ENCODE measurements around the gene ATAD1.

ATAD1 gene

DNA sequence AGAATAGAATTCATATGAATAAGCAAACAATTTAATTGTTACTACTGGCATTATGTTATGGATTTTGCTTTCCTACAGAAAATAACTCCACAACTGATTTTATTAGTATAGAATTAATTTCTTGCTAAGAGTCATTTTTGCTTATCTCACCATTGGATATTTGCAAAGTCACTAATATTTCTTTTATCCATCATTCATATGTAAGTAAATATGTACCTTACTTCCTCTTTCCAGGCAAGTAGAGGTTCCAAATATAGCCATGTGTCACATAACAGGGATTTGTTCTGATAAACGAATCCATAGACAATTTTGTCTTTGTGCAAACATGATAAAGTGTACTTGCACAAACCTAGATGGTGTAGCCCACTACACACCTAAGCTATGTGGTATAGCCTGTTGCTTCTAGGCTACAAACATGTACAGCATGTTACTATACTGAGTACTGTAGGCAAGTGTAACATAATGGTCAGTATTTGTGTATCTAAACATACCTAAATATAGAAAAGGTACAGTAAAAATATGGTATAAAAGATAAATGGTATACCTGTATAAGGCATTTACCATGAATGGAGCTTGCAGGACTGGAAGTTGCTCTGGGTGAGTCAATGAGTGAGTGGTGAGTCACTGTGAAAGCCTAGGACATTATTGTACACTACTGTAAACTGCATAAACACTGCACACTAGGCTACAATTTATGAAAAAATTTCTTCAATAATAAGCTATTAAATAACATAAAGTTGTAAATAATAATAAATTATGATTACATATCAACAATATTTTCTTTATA is 27.0 kb upstream of the ATAD1 start:
- no peaks in the 10 kb centered on the region for H3K4me1 ChIP-seq (ENCODE audit: insufficient read depth, insufficient read length)
- no peak for DNase-seq (ENCODE audit: low read depth, low spot score)
- no peak overlapping the region for H3K4me3 ChIP-seq (ENCODE audit: insufficient read length, low read depth)

DNA sequence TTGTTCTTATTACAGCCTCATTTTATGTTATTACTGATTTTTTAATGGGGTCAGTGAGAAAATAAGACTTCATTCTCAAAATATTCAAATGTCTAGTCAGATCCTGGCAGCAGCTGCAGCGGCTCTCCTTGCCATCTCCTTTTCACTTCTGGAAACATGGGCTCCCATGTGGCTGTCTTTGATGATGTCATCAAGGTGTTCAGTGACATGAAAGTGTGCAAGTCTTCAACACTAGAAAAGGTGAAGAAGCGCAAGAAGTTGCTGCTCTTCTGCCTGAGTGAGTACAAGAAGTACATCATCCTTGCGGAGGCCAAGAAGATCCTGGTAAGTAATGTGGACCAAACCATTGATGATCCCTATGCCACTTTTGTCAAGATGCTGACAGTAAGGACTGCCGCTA is 25.7 kb upstream of the ATAD1 start:
- no peaks in the 10 kb centered on the region for H3K9me3 ChIP-seq (ENCODE audit: insufficient read depth, low read length)

More for the DNA sequence above, 27.0 kb upstream of the ATAD1 start:
- Histone ChIP-seq H3K9ac (ENCODE audit: insufficient read length, low read depth) (no peak overlapping the region), H3K9me3 (ENCODE audit: insufficient read depth, low read length) (no peaks in the 10 kb centered on the region), H3K36me3 (ENCODE audit: insufficient read depth, insufficient read length, low read length) (no peaks in the 10 kb centered on the region), H3K27me3 (ENCODE audit: insufficient read depth, insufficient read length) (no peaks in the 10 kb centered on the region)
- no peak for TF ChIP-seq YY1 (IDR thresholded peaks at IDR 0.05; ENCODE audit: insufficient read depth, insufficient read length)
- no peak for TF ChIP-seq ZNF274 (IDR thresholded peaks at IDR 0.05; ENCODE audit: low read depth, low read length)
- TF ChIP-seq SUZ12 (IDR thresholded peaks at IDR 0.05; ENCODE audit: extremely low read depth, insufficient read depth, insufficient read length) = no peak

DNA sequence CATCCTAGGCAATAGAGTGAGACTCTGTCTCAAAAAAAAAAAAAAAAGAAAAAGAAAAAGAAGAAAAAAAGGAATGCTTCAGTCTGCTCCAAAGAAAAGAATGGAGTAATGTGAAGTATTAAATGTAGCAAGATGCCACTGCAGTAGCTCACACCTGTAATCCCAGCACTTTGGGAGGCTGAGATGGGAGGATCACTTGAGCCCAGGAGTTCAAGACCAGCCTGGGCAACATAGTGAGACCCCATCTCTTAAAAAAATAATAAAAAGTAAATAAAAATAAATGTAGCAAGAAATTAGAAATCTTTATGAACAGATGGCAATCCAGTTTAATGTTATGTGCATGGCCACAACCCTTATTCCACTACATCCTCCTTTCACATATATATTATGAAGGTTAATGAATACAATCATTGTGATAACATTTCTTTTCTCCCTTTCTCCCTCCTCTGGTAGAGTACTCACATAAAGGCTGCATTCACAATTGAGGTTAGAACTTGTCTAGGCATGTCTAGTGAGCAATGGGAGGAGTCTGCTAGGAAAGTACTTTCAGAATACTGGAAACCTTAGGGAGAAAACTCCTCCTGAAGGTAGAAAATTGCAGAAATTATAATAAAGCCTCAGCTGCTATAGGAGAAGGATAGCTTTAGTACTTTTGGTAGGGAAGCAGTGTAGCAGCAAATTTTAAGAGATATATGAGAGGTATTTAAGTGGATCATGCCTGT is 24.9 kb upstream of the ATAD1 start:
- DNase-seq (ENCODE audit: low read depth, low spot score) = no peak
- no peaks in the 10 kb centered on the region for H3K9me3 ChIP-seq (ENCODE audit: insufficient read depth, low read length)

More for the DNA sequence above, 25.7 kb upstream of the ATAD1 start:
- Histone ChIP-seq H3K9ac (ENCODE audit: insufficient read length, low read depth) (no peak overlapping the region), H3K4me3 (ENCODE audit: insufficient read length, low read depth) (no peak overlapping the region), H3K4me1 (ENCODE audit: insufficient read depth, insufficient read length) (no peaks in the 10 kb centered on the region), H3K27me3 (ENCODE audit: insufficient read depth, insufficient read length) (no peaks in the 10 kb centered on the region), H3K36me3 (ENCODE audit: insufficient read depth, insufficient read length, low read length) (no peaks in the 10 kb centered on the region)
- DNase-seq (ENCODE audit: low read depth, low spot score) = no peak
- TF ChIP-seq ZNF274 (IDR thresholded peaks at IDR 0.05; ENCODE audit: low read depth, low read length) = no peak
- no peak for TF ChIP-seq SUZ12 (IDR thresholded peaks at IDR 0.05; ENCODE audit: extremely low read depth, insufficient read depth, insufficient read length)
- TF ChIP-seq YY1 (IDR thresholded peaks at IDR 0.05; ENCODE audit: insufficient read depth, insufficient read length) = no peak

DNA sequence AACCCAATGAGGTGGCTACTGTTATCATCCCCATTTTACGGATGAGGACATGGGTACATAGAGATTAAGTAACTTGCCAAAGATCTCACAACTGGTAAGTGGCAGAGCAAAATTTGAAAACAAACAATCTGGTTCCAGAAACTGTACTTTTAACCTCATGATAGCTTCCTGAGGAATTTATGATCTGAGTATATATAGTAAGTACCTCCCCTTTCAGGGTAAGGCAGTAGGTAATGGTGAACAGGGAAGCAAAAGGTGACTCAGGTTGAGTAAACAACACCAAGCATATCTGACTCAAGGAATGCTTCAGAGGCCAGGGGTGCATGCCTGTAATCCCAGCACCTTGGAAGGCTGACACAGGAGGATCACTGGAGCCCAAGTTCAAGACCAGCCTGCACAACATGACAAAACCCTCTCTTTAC is 24.2 kb upstream of the ATAD1 start:
- Histone ChIP-seq H3K36me3 (ENCODE audit: insufficient read depth, insufficient read length, low read length) (no peaks in the 10 kb centered on the region), H3K4me1 (ENCODE audit: insufficient read depth, insufficient read length) (no peaks in the 10 kb centered on the region), H3K27me3 (ENCODE audit: insufficient read depth, insufficient read length) (no peaks in the 10 kb centered on the region), H3K9ac (ENCODE audit: insufficient read length, low read depth) (no peak overlapping the region), H3K4me3 (ENCODE audit: insufficient read length, low read depth) (no peak overlapping the region), H3K9me3 (ENCODE audit: insufficient read depth, low read length) (no peaks in the 10 kb centered on the region)
- TF ChIP-seq SUZ12 (IDR thresholded peaks at IDR 0.05; ENCODE audit: extremely low read depth, insufficient read depth, insufficient read length) (no peak), ZNF274 (IDR thresholded peaks at IDR 0.05; ENCODE audit: low read depth, low read length) (no peak)
- no peak for DNase-seq (ENCODE audit: low read depth, low spot score)

More for the DNA sequence above, 24.9 kb upstream of the ATAD1 start:
- Histone ChIP-seq H3K27me3 (ENCODE audit: insufficient read depth, insufficient read length) (no peaks in the 10 kb centered on the region), H3K9ac (ENCODE audit: insufficient read length, low read depth) (no peak overlapping the region), H3K4me1 (ENCODE audit: insufficient read depth, insufficient read length) (no peaks in the 10 kb centered on the region), H3K36me3 (ENCODE audit: insufficient read depth, insufficient read length, low read length) (no peaks in the 10 kb centered on the region), H3K4me3 (ENCODE audit: insufficient read length, low read depth) (no peak overlapping the region)
- TF ChIP-seq SUZ12 (IDR thresholded peaks at IDR 0.05; ENCODE audit: extremely low read depth, insufficient read depth, insufficient read length) = no peak
- TF ChIP-seq ZNF274 (IDR thresholded peaks at IDR 0.05; ENCODE audit: low read depth, low read length) = no peak
- no peak for TF ChIP-seq YY1 (IDR thresholded peaks at IDR 0.05; ENCODE audit: insufficient read depth, insufficient read length)

DNA sequence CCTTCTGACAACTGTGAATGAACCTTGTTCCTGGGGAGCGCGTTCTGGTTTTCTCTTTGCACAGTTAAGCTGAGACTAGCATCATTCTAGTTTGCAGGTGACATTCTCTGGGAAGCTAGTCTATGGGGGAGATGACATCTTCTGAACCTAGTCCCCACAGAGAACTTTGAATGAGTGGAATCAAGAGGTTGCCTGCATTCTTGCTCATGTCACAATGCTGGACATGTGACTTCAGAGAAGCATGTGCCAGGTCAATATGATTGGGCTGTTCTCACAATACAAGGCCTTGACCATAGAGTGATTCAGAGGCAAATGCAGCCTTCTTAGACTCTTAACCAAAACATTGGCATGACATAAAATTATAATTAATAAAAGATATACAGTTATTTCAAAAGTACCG is 23.2 kb upstream of the ATAD1 start:
- no peak overlapping the region for H3K9ac ChIP-seq (ENCODE audit: insufficient read length, low read depth)
- no peaks in the 10 kb centered on the region for H3K27me3 ChIP-seq (ENCODE audit: insufficient read depth, insufficient read length)
- no peaks in the 10 kb centered on the region for H3K36me3 ChIP-seq (ENCODE audit: insufficient read depth, insufficient read length, low read length)
- no peak for DNase-seq (ENCODE audit: low read depth, low spot score)
- H3K4me3 ChIP-seq (ENCODE audit: insufficient read length, low read depth) = no peak overlapping the region
- H3K9me3 ChIP-seq (ENCODE audit: insufficient read depth, low read length) = no peaks in the 10 kb centered on the region
- no peak for TF ChIP-seq ZNF274 (IDR thresholded peaks at IDR 0.05; ENCODE audit: low read depth, low read length)
- no peak for TF ChIP-seq YY1 (IDR thresholded peaks at IDR 0.05; ENCODE audit: insufficient read depth, insufficient read length)
- TF ChIP-seq SUZ12 (IDR thresholded peaks at IDR 0.05; ENCODE audit: extremely low read depth, insufficient read depth, insufficient read length) = no peak
- no peaks in the 10 kb centered on the region for H3K4me1 ChIP-seq (ENCODE audit: insufficient read depth, insufficient read length)

DNA sequence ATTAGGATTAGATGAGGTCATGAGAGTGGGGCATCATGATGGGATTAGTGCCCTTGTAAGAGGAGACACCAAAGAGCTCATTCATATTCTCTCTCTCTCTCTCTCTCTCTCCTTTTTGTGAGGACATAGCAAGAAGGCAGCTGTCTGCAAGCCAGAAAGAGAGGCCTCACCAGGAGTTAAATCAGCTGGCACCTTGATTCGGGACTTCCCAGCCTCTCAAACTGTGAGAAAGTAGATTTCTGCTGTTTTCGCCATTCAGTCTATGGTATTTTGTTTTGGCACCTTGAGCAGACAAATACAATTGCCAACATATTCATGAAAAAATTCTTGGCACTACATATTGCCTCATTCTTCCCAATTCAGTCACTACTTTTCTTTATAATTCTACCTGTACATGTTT is 20.6 kb upstream of the ATAD1 start:
- TF ChIP-seq SUZ12 (IDR thresholded peaks at IDR 0.05; ENCODE audit: extremely low read depth, insufficient read depth, insufficient read length) = no peak
- TF ChIP-seq YY1 (IDR thresholded peaks at IDR 0.05; ENCODE audit: insufficient read depth, insufficient read length) = no peak
- no peak for TF ChIP-seq ZNF274 (IDR thresholded peaks at IDR 0.05; ENCODE audit: low read depth, low read length)
- no peaks in the 10 kb centered on the region for H3K27me3 ChIP-seq (ENCODE audit: insufficient read depth, insufficient read length)
- no peaks in the 10 kb centered on the region for H3K36me3 ChIP-seq (ENCODE audit: insufficient read depth, insufficient read length, low read length)
- H3K9me3 ChIP-seq (ENCODE audit: insufficient read depth, low read length) = no peaks in the 10 kb centered on the region
- H3K4me3 ChIP-seq (ENCODE audit: insufficient read length, low read depth) = no peak overlapping the region
- no peak overlapping the region for H3K9ac ChIP-seq (ENCODE audit: insufficient read length, low read depth)
- DNase-seq (ENCODE audit: low read depth, low spot score) = no peak
- H3K4me1 ChIP-seq (ENCODE audit: insufficient read depth, insufficient read length) = no peaks in the 10 kb centered on the region

DNA sequence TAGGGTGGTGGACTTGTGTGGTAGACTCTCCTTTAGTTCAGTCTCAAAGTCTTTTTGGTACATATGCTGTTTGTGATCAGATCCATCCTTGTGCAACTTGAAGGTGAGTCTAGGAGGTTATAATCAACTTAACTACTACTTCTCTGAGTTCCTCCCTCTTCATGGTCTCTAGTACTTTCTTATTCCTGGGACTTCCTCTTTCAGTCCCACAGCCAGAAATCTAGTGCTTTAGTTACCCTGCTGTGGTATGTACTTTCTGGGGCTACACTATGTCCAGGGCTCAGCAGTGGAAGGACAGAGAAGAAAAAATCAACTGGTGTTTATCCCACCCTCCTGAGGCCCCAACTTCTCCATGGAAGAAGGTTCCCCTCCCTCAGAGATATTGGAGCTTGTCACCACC is 19.4 kb upstream of the ATAD1 start:
- TF ChIP-seq ZNF274 (IDR thresholded peaks at IDR 0.05; ENCODE audit: low read depth, low read length) = no peak
- TF ChIP-seq SUZ12 (IDR thresholded peaks at IDR 0.05; ENCODE audit: extremely low read depth, insufficient read depth, insufficient read length) = no peak
- TF ChIP-seq YY1 (IDR thresholded peaks at IDR 0.05; ENCODE audit: insufficient read depth, insufficient read length) = no peak
- no peak overlapping the region for H3K4me3 ChIP-seq (ENCODE audit: insufficient read length, low read depth)

More for the DNA sequence above, 19.4 kb upstream of the ATAD1 start:
- DNase-seq (ENCODE audit: low read depth, low spot score) = no peak
- Histone ChIP-seq H3K36me3 (ENCODE audit: insufficient read depth, insufficient read length, low read length) (no peaks in the 10 kb centered on the region), H3K4me1 (ENCODE audit: insufficient read depth, insufficient read length) (no peaks in the 10 kb centered on the region), H3K9ac (ENCODE audit: insufficient read length, low read depth) (no peak overlapping the region), H3K9me3 (ENCODE audit: insufficient read depth, low read length) (no peaks in the 10 kb centered on the region), H3K27me3 (ENCODE audit: insufficient read depth, insufficient read length) (no peaks in the 10 kb centered on the region)
